Left ventricle myocardium superior (tissue), 1 donor: ENCODE results near the gene CERS6. TPM values are rescaled to one million over a fixed set of nuclear protein-coding genes. Genes with fewer than 3 reads are reported as not detected.

Source experiments
- ATAC-seq: fragments of 200-7000 bp; cut with Tn5 transposase; one replicate; pipeline ENCODE4 v1.9.1; 2020; ENCODE audit warnings: mild to moderate bottlenecking, moderate library complexity
- DNase-seq: peaks from one replicate; pipeline ENCODE4 v3.0.0-alpha.2; 2020
- intact Hi-C: fragments of 100-400 bp; cut with micrococcal nuclease; formaldehyde crosslinking; loops from one replicate; pipeline ENCODE4 v1.11.0; 2022
- total RNA-seq: library from RNA; stranded (reverse); fragmentation: NEBNext Ultra II Directional; extraction: Animal tissue kit (Norgen Biotek cat#: 25700); gene quantifications from one replicate; pipeline ENCODE4 v1.2.1, GENCODE V29; 2021
- donor health status: DM: no; HTN: yes; CAD: no; lungs with severe emphysema.

CERS6 gene
- total RNA-seq, 1 donor from 2014 or later, result 71.7 TPM

GRCh38 chr2:168607992-168608391 is 151.9 kb downstream of the CERS6 start:
- ATAC-seq (no peak), DNase-seq (no peak)
- intact Hi-C loops, result no loop called here

DNA sequence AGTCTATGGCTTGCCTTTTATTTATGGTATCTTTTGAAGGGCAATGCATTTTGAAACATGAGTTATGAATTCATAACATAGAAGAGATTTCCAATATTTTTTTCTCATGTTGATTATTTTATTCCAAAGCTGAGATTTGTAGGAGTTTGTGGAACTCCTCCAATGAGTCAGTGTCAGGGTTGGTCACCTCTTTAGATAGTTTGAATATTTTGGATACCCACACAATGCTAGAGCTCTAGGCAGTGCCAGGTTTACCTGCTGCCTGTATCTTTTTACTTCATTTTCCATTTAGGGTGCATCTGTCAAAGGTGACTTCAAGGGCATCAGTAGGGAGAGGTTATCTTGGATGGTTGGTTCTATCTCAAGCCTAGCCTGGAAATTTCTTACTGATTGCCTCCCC is 152.7 kb downstream of the CERS6 start:
- intact Hi-C loops, result no loop called here
- no peak for DNase-seq
- no peak for ATAC-seq

DNA sequence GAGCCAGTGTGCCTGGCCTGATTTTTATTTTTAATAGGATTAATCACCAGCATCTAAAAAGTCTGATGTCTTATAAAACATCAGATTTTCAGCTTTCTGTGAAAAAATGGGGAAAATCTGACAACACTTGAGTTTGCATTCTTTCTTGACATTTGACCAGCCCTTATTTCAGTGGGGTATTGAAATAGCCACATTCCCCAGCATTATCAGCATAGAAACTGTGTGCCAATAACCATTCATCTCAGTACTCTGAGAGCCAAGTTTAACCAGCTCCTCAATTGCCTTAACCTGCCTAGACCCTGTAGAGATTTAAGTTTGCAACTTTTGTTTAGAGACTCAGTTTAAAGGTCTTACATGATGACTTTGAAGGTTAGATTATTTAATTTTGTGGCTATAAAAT is 155.0 kb downstream of the CERS6 start:
- DNase-seq (no peak), ATAC-seq (peak; percentile 32)
- intact Hi-C loops, result no loop called here

- ATAC-seq, result peak; percentile 68
- DNase-seq, result no peak
- intact Hi-C loops, result no loop called here
These were observed 156.0 kb downstream of the CERS6 start for GRCh38 chr2:168611896-168612650.

DNA sequence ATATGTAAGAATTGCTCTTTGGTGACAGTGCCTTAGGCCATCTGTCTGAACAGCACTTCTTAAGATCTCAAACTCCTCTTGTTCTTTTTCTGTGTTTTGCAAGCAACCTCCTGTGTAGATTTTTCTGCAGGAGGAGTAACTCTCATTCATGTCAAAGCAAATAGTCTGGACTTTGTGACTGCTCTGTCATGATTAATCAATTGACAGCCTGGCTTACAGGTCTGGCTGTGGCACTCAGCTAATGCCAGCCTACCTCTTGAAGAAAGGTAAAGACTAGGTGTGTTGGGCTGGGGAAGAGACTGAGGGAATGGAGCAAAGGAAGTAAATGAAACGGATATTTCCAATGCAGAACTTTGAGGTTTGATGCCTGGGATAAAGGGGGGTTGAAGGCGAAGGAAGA is 156.6 kb downstream of the CERS6 start:
- ATAC-seq (no peak), DNase-seq (no peak)
- intact Hi-C loops, result no loop called here

DNA sequence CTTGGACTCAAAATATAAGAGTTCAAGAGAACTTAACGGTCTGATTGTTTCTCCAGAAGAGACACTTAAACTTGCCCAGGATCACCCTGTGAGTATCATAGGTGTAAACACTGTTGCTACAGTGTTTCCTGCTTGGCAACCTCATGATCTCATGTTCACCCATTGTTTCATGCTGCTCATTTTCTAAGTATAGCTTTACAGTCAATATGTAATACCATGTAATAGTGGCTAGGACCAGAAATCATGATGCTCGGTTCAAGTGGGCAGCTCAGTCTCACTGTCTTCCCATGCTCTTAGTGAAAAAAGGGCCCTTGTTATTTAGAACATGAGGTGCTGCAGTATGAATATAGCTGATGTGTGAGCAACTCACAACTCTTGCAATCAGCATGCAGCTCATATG is 157.5 kb downstream of the CERS6 start:
- ATAC-seq (peak; percentile 58), DNase-seq (no peak)
- intact Hi-C loops, result no loop called here

- no peak for DNase-seq
- no peak for ATAC-seq
These were observed 158.3 kb downstream of the CERS6 start for GRCh38 chr2:168614172-168615018.

GRCh38 chr2:168620554-168620953 is 164.5 kb downstream of the CERS6 start:
- ATAC-seq, result no peak
- no peak for DNase-seq
- intact Hi-C loops, result no loop called here

More at GRCh38 chr2:168614172-168615018, 158.3 kb downstream of the CERS6 start:
- intact Hi-C loops, result no loop called here

DNA sequence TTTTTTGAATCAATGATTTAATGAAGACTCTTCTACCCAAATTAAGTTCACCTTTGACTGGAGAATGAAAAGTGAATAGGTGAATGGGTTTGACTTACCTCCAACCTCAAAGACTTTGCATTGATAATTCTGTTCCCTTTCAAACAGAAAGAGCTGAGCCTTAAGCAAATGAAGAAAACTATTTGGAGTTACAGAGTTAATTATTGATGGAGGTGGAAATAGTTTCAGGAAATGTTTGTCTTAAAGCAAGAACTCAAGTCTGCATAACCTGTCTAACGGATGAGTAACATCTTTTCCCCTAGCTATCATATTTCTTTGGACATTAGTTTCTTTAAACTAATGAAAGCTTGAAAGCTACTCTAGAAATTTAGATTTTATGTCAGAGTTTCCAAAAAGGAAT is 166.5 kb downstream of the CERS6 start:
- intact Hi-C loops, result no loop called here
- ATAC-seq (no peak), DNase-seq (no peak)

DNA sequence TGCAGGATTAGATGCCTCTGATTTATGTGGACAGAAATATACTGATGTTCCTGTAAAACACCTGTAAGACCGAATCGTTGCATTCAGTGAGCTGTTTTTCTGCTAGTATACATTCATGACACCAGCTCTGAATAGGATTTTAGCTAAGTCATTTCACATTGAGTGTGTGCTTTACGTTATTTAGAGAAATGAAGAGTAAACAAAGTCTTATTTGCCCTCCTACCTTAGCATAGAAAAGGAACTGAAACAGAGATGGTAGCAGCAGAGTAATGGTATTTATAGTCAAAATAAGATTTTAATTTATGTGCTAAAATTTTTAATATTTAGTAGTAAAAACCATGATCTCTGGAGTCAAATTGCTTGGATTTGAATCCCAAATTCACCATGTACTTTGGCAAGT is 168.0 kb downstream of the CERS6 start:
- intact Hi-C loops, result no loop called here
- ATAC-seq (no peak), DNase-seq (no peak)

- ATAC-seq (peak; percentile 37), DNase-seq (no peak)
- intact Hi-C loops, result no loop called here
These were observed 170.0 kb downstream of the CERS6 start for GRCh38 chr2:168626096-168626495.

DNA sequence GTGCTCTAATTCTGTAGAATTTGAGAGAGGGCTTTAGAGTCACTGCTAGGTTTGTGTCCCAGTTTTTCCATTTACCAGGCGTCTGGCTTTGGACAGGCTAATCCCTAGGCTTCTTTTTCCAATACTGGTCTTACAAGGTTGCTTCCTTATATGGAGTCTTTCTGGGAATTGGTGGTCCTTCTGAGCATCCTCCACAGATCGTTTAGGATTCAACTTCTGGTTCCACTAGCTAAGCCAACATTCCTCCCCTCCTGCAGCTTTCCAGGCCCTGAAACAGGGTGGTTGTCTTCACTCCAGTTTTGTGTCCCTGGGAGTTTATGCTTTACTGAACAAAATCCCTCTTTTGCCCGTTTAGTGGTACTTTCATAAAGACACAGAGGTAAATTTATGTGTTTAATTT is 170.6 kb downstream of the CERS6 start:
- intact Hi-C loops, result no loop called here
- no peak for DNase-seq

GRCh38 chr2:168632709-168633121 is 176.6 kb downstream of the CERS6 start:
- DNase-seq (no peak), ATAC-seq (peak; percentile 91)
- intact Hi-C loops, result no loop called here

More for the DNA sequence above, 170.6 kb downstream of the CERS6 start:
- ATAC-seq, result peak; percentile 19

DNA sequence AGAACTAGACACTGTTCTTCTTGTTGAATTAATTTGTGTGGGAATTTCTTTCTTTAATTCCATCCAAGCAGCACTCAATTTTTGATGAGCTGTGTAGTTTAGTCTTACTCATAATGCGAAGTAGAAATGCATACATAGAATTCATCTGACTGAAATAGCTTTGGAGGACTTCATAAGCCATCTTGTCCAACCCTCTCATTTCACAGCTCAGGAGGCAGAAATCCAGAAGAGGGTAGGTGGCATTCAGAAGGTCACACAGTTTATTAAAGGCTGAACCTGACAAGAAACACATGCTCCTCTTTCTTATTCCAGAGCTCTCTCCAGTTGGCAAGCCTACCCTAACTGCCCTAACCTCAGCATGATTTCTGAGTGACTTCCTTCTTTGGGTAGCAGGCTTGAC is 177.1 kb downstream of the CERS6 start:
- ATAC-seq (peak; percentile 79), DNase-seq (no peak)
- intact Hi-C loops, result no loop called here

GRCh38 chr2:168633895-168634294 is 177.8 kb downstream of the CERS6 start:
- no peak for ATAC-seq

GRCh38 chr2:168635065-168635577 is 179.0 kb downstream of the CERS6 start:
- intact Hi-C loops, result no loop called here
- peak; percentile 60 for ATAC-seq
- peak; percentile 66 for DNase-seq

More at GRCh38 chr2:168633895-168634294, 177.8 kb downstream of the CERS6 start:
- intact Hi-C loops, result no loop called here
- no peak for DNase-seq

GRCh38 chr2:168639018-168639417 is 182.9 kb downstream of the CERS6 start:
- intact Hi-C loops, result no loop called here
- ATAC-seq (no peak), DNase-seq (no peak)

DNA sequence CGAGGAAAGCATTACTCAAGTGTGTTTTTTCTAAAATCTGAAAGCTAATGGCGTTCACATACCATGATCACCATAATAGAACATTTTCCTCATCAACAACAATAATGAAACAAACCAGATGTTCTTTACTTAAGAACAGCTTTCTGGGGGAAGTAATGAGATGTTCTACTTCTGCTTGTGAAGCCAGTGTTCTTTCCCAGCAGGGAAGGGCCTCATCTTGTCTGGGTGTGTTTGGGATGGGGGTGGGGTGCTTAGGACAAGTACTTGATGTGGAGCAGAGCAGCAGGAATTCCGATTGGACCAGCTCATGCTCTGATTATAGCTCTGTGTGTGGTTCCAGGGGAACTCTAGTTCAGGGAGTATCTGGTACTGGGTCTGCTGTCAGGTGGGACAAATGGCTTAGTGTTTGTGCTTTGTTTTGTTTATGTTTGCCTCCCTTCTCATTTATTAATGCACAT is 183.4 kb downstream of the CERS6 start:
- ATAC-seq (peak; percentile 92), DNase-seq (peak; percentile 56)
- intact Hi-C loops, result no loop called here

- DNase-seq (no peak), ATAC-seq (no peak)
- intact Hi-C loops, result loop anchor here (10.0 kb wide), 1 partner anchor 115 kb away; no protein-coding TSS in a partner anchor
These were observed 184.0 kb downstream of the CERS6 start for GRCh38 chr2:168640039-168640438.

- no peak for DNase-seq
- ATAC-seq, result no peak
- intact Hi-C loops, result loop anchor here (10.0 kb wide), 1 partner anchor 117 kb away; no protein-coding TSS in a partner anchor
These were observed 185.6 kb downstream of the CERS6 start for GRCh38 chr2:168641636-168642035.
